Natural killer cell (primary cell): ENCODE data around the gene EP400. TPM values are rescaled to one million over a fixed set of nuclear protein-coding genes. Genes with fewer than 3 reads are reported as not detected.

Experiments used
- ATAC-seq, 3 donors: fragments of 150-1000 bp in 2 of 3; fragments of 200-7000 bp in 1 of 3; cut with Tn5 transposase; 1 replicate in 1 of 3; 2 replicates in 2 of 3; pipeline ENCODE4 v1.10.0; 2021; ENCODE audit warnings: mild to moderate bottlenecking in 2 of 3, moderate library complexity in 2 of 3
- DNase-seq, 2 donors: peaks; one replicate each; pipeline versions ENCODE4 v3.0.0 to v3.0.0-alpha.2; 2013 to 2021; ENCODE audit warnings: mixed read lengths in 1 of 2
- H3K27ac ChIP-seq: one replicate; pipeline ENCODE4 v1.5.1; 2013; ENCODE audit warnings: mild to moderate bottlenecking, low read length
- H3K27me3 ChIP-seq: one replicate; pipeline ENCODE4 v1.6.1; 2013; ENCODE audit warnings: low read length; ENCODE audit not compliant: control insufficient read depth, insufficient read depth
- H3K36me3 ChIP-seq: one replicate; pipeline ENCODE4 v1.6.1; 2013; ENCODE audit warnings: low read length; ENCODE audit not compliant: control insufficient read depth, insufficient read depth
- H3K4me1 ChIP-seq: one replicate; pipeline ENCODE4 v1.6.1; 2013; ENCODE audit warnings: low read length; ENCODE audit not compliant: control insufficient read depth, insufficient read depth
- H3K4me3 ChIP-seq: one replicate; pipeline ENCODE4 v1.5.1; 2013; ENCODE audit warnings: low read length
- H3K9me3 ChIP-seq: one replicate; pipeline ENCODE4 v1.6.1; 2013; ENCODE audit warnings: low read length; ENCODE audit not compliant: control insufficient read depth, insufficient read depth
- H3K27ac Mint-ChIP-seq, 2 donors: one replicate each; pipeline ENCODE4 v1.8.0; 2022; ENCODE audit warnings: mild to moderate bottlenecking in 2 of 2, mixed read lengths in 2 of 2, moderate library complexity in 1 of 2
- H3K27me3 Mint-ChIP-seq, 2 donors: one replicate each; pipeline ENCODE4 v1.8.0; 2022; ENCODE audit warnings: low read depth in 2 of 2, mixed read lengths in 2 of 2
- H3K36me3 Mint-ChIP-seq: one replicate; pipeline ENCODE4 v1.8.0; 2022; ENCODE audit warnings: mixed read lengths
- H3K4me1 Mint-ChIP-seq, 2 donors: one replicate each; pipeline ENCODE4 v1.8.0; 2022; ENCODE audit warnings: mixed read lengths in 2 of 2
- H3K4me3 Mint-ChIP-seq: one replicate; pipeline ENCODE4 v1.8.0; 2022; ENCODE audit warnings: mild to moderate bottlenecking, moderate library complexity, mixed read lengths
- H3K9me3 Mint-ChIP-seq, 2 donors: one replicate each; pipeline ENCODE4 v1.8.0; 2022; ENCODE audit warnings: mixed read lengths in 2 of 2
- WGBS: methylation state at CpG from one replicate; pipeline ENCODE4 v1.1.7; 2013; ENCODE audit warnings: missing lambda C conversion rate; ENCODE audit not compliant: insufficient coverage; 5-methylcytosine and 5-hydroxymethylcytosine counted together
- intact Hi-C: fragments of 100-400 bp; cut with micrococcal nuclease; formaldehyde crosslinking; loops from one replicate; pipeline ENCODE4 v1.14.2; 2022
- total RNA-seq, 4 donors: library from RNA; stranded (reverse); fragments of 120-200 nt in 1 of 4; gene quantifications; one replicate each; pipeline versions ENCODE4 v1.2.3 to v1.2.4, GENCODE V29; 2013 to 2022
- TF ChIP-seq, protein P1 (sequence below): fragments of 200-600 bp; IDR thresholded peaks from one replicate; pipeline ENCODE4 v1.8.0; 2022; ENCODE audit warnings: antibody characterized with exemption

EP400 gene
- total RNA-seq, 3 donors from 2014 or later (not counting 1 experiment from before 2014, with no cell fraction given) = 62.8 to 81.1 (median 80.1) TPM

DNA sequence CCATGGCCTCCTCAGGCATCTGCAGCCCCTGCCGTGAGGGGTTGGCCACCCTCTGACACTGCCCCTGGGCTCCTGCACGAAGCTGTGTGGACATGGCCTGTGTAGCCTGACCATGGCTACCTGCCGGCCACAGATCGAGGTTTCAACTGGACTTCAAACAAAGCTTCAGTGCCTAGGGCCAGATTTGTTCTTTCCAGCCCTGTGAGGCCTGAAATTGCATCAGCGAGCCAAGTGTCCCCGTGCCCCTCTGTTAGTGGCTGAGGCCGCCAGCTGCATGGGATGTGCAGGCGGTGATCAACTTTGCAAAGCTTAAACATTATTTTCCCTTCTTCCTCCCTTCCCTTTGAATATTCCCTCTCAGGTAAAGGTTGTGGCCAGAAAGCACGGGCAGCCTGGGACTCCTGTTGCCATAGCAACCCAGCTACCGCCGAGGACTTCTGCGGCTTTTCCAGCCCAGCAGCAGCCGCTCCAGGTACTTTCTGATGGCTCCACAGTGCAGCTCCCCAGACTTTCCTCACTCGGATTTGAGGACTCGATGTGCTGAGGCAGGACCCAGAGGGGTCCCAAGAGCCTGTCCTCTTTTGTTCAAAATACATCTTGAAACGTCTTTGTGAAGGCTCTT lies 158.6 kb downstream of the EP400 start:
- no peaks in the 10 kb centered on the region for H3K36me3 Mint-ChIP-seq
- no peak overlapping the region for H3K27ac Mint-ChIP-seq
- ATAC-seq = no peak

DNA sequence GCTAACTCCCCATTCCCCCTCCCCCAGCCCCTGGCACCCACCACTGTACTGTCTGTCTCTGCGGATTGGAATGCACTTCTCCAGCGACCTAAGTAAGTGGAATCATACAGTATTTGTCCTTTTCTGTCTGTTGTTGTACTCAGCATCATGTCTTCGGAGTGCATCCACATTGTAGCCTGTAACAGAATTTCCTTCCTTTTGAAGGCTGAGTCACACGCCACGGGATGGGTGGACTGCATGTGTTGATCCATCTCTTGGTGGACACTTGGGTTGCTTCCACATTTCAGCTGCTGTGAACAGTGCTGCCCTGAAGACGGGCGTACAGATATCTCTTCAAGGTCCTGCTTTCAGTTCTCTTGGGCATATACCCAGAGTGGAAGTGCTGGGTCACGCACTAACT lies 160.0 kb downstream of the EP400 start:
- H3K27ac Mint-ChIP-seq = no peak overlapping the region
- H3K4me3 Mint-ChIP-seq = no peak overlapping the region
- H3K9me3 Mint-ChIP-seq = no peaks in the 10 kb centered on the region
- no peaks in the 10 kb centered on the region for H3K27me3 Mint-ChIP-seq
- peaks cover 23% of the 10 kb centered on the region for H3K36me3 ChIP-seq
- no peaks in the 10 kb centered on the region for H3K9me3 ChIP-seq
- TF ChIP-seq, protein P1, sequence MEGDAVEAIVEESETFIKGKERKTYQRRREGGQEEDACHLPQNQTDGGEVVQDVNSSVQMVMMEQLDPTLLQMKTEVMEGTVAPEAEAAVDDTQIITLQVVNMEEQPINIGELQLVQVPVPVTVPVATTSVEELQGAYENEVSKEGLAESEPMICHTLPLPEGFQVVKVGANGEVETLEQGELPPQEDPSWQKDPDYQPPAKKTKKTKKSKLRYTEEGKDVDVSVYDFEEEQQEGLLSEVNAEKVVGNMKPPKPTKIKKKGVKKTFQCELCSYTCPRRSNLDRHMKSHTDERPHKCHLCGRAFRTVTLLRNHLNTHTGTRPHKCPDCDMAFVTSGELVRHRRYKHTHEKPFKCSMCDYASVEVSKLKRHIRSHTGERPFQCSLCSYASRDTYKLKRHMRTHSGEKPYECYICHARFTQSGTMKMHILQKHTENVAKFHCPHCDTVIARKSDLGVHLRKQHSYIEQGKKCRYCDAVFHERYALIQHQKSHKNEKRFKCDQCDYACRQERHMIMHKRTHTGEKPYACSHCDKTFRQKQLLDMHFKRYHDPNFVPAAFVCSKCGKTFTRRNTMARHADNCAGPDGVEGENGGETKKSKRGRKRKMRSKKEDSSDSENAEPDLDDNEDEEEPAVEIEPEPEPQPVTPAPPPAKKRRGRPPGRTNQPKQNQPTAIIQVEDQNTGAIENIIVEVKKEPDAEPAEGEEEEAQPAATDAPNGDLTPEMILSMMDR = no peak
- H3K36me3 Mint-ChIP-seq = no peaks in the 10 kb centered on the region
- no peak overlapping the region for H3K4me3 ChIP-seq
- H3K4me1 ChIP-seq = no peaks in the 10 kb centered on the region
- WGBS = 95% methylated on average over 8 of the region's 8 CpGs
- no peak for ATAC-seq
- DNase-seq = no peak
- H3K27ac ChIP-seq = no peak overlapping the region
- H3K4me1 Mint-ChIP-seq = peaks cover 0 to 3% of the 10 kb centered on the region in 2 donors
- intact Hi-C loops = no loop called here
- H3K27me3 ChIP-seq = no peaks in the 10 kb centered on the region

More for the DNA sequence above, 158.6 kb downstream of the EP400 start:
- DNase-seq = no peak
- H3K4me1 Mint-ChIP-seq = no peaks in the 10 kb centered on the region
- H3K4me1 ChIP-seq = no peaks in the 10 kb centered on the region
- H3K27me3 ChIP-seq = no peaks in the 10 kb centered on the region
- no peak overlapping the region for H3K27ac ChIP-seq
- H3K4me3 ChIP-seq = no peak overlapping the region
- intact Hi-C loops = no loop called here
- H3K4me3 Mint-ChIP-seq = no peak overlapping the region
- 97% methylated on average over 16 of the region's 16 CpGs for WGBS
- no peaks in the 10 kb centered on the region for H3K9me3 ChIP-seq
- no peaks in the 10 kb centered on the region for H3K27me3 Mint-ChIP-seq
- peaks cover 22% of the 10 kb centered on the region for H3K36me3 ChIP-seq
- H3K9me3 Mint-ChIP-seq = no peaks in the 10 kb centered on the region
- TF ChIP-seq, protein P1 = no peak

DNA sequence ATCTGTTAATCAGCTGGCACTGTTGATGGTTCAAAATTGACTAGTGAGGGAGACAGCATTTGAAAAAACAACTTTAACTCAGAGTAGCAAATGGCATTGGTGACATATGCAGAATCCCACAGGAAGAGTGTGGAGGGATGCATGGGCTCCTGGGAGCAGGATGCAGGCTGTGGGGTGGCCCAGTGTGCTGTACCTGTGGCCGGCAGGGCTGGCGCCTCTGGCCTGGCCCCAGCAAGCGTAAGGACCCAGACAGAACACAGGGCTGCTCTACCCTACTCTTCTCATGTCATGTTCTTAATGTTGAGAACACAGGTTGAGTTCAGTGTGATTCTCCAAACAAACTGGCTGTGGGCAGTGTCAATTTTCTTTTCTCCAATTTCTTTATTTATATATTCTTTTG lies 160.9 kb downstream of the EP400 start:
- Mint-ChIP-seq H3K27me3 (no peaks in the 10 kb centered on the region), H3K9me3 (no peaks in the 10 kb centered on the region), H3K4me1 (peaks cover 4 to 9% of the 10 kb centered on the region in 2 donors), H3K36me3 (no peaks in the 10 kb centered on the region), H3K27ac (no peak overlapping the region), H3K4me3 (no peak overlapping the region)
- Histone ChIP-seq H3K4me1 (peaks cover 6% of the 10 kb centered on the region), H3K27ac (no peak overlapping the region), H3K36me3 (peaks cover 24% of the 10 kb centered on the region), H3K27me3 (no peaks in the 10 kb centered on the region), H3K4me3 (no peak overlapping the region), H3K9me3 (no peaks in the 10 kb centered on the region)
- DNase-seq = no peak
- TF ChIP-seq, protein P1 = no peak
- ATAC-seq = no peak
- WGBS = 94% methylated on average over 3 of the region's 3 CpGs
- intact Hi-C loops = no loop called here
